Parathyroid adenoma (tissue), 2 donors: Measurements from ENCODE around the gene MAP3K10.

Experiments used
- H2AFZ ChIP-seq: fragments of 300-600 bp; sonication (generic); one replicate; pipeline ENCODE4 v1.7.0; 2017; ENCODE audit warnings: antibody characterized with exemption, mild to moderate bottlenecking
- H3K27ac ChIP-seq: fragments of 300-600 bp; sonication (generic); one replicate; pipeline ENCODE4 v1.7.0; 2017
- H3K27me3 ChIP-seq: fragments of 300-600 bp; sonication (generic); one replicate; pipeline ENCODE4 v1.7.0; 2017; ENCODE audit warnings: low read length; ENCODE audit not compliant: control insufficient read depth, insufficient read depth
- H3K36me3 ChIP-seq: fragments of 300-600 bp; sonication (generic); one replicate; pipeline ENCODE4 v1.7.0; 2017; ENCODE audit warnings: low read length; ENCODE audit not compliant: control insufficient read depth, insufficient read depth
- H3K4me1 ChIP-seq: fragments of 300-600 bp; sonication (generic); one replicate; pipeline ENCODE4 v1.7.0; 2017; ENCODE audit warnings: control low read depth
- H3K4me2 ChIP-seq: fragments of 300-600 bp; sonication (generic); one replicate; pipeline ENCODE4 v1.7.0; 2017; ENCODE audit warnings: low read length
- H3K4me3 ChIP-seq: fragments of 300-600 bp; sonication (generic); one replicate; pipeline ENCODE4 v1.7.0; 2017; ENCODE audit warnings: low read depth, low read length
- H3K79me2 ChIP-seq: fragments of 300-600 bp; sonication (generic); one replicate; pipeline ENCODE4 v1.7.0; 2017; ENCODE audit warnings: control low read depth
- H3K9ac ChIP-seq: fragments of 300-600 bp; sonication (generic); one replicate; pipeline ENCODE4 v1.7.0; 2017; ENCODE audit warnings: mild to moderate bottlenecking
- H3K9me3 ChIP-seq: fragments of 300-600 bp; sonication (generic); one replicate; pipeline ENCODE4 v1.7.0; 2017; ENCODE audit warnings: low read length; ENCODE audit not compliant: control insufficient read depth
- CTCF ChIP-seq: fragments of 300-600 bp; sonication (generic); IDR thresholded peaks from one replicate; pipeline ENCODE4 v1.7.0; 2017; ENCODE audit warnings: antibody characterized with exemption, mild to moderate bottlenecking
- donor health status: primary hyperparathyroidism.

MAP3K10 gene

DNA sequence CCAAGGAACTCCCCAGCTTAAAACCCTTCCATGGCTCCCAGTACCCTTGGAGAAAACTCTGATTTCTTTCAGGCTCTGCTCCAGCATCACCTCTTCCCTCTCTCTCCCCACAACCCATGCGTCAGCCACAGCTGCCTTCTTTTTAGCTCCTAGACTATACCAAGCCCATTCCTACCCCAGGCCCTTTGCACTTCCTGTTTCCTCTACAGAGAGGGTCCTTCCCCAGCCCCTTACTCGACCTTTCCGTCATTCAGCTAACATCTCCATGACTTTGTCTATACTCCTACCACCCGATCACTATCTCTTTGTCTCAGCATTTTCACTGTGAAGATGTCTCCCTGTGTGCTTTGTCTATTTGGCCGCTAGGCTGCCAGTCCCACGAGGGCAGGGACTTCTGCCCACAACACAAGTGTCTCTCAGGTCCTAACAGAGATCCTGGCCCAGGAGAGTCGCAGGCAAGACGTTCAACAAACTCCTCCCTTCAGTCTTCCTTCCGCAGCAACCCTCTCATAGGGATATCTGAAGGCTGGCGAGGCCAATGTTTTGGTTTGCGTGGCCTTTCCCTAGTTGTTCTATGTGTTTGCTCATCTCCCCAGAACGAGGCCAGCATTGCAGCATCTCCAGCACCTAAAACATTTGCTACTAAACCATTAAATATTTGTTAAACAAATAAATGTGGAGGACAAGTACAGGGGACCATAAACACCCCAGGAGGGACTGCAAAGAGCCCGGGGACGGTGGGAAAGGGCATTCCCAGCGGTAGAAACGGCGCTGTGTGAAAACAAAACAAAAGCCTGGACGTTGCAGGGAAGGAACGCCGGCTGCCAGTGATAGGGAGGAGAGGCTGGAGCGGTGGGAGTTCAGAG is 34.4 kb downstream of the MAP3K10 start:
- peak overlapping the region; percentile 88 for H2AFZ ChIP-seq
- H3K4me3 ChIP-seq = peak overlapping the region; percentile 5
- H3K9ac ChIP-seq = no peak overlapping the region
- no peak overlapping the region for H3K27ac ChIP-seq
- no peaks in the 10 kb centered on the region for H3K36me3 ChIP-seq
- TF ChIP-seq CTCF = no peak
- no peaks in the 10 kb centered on the region for H3K27me3 ChIP-seq
- H3K4me1 ChIP-seq = peaks cover 8% of the 10 kb centered on the region
- no peaks in the 10 kb centered on the region for H3K79me2 ChIP-seq
- no peaks in the 10 kb centered on the region for H3K9me3 ChIP-seq
- peak overlapping the region; percentile 28 for H3K4me2 ChIP-seq

- Histone ChIP-seq H3K79me2 (no peaks in the 10 kb centered on the region), H3K36me3 (no peaks in the 10 kb centered on the region), H3K4me3 (no peak overlapping the region), H2AFZ (no peak overlapping the region), H3K9me3 (no peaks in the 10 kb centered on the region), H3K27me3 (no peaks in the 10 kb centered on the region), H3K4me1 (peaks cover 15% of the 10 kb centered on the region), H3K9ac (no peak overlapping the region), H3K27ac (no peak overlapping the region), H3K4me2 (no peak overlapping the region)
- no peak for TF ChIP-seq CTCF
Measured at GRCh38 chr19:40228346-40228745, 37.1 kb downstream of the MAP3K10 start.

DNA sequence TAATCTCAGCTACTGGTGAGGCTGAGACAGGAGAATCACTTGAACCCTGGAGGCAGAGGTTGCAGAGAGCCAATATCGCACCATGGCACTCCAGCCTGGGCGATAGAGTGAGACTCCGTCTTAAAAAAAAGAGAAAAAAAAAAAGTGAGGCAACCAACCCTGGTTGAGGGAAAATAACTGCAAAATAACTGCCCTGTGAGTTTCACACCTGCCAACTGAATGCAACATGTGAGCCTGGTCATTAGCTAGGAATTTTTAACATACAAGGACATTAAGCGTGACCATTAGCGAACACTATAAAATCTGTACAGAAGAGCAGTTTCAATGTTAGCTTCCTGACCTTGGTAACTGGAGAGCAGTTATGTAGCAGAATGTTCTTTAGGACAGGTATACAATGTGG is 37.6 kb downstream of the MAP3K10 start:
- no peak overlapping the region for H2AFZ ChIP-seq
- H3K79me2 ChIP-seq = no peaks in the 10 kb centered on the region
- H3K4me3 ChIP-seq = no peak overlapping the region
- H3K4me2 ChIP-seq = no peak overlapping the region
- no peak overlapping the region for H3K9ac ChIP-seq
- no peak for TF ChIP-seq CTCF
- H3K36me3 ChIP-seq = no peaks in the 10 kb centered on the region
- no peak overlapping the region for H3K27ac ChIP-seq
- H3K9me3 ChIP-seq = no peaks in the 10 kb centered on the region
- no peaks in the 10 kb centered on the region for H3K27me3 ChIP-seq
- H3K4me1 ChIP-seq = peaks cover 15% of the 10 kb centered on the region

- H3K36me3 ChIP-seq = no peaks in the 10 kb centered on the region
- H3K27me3 ChIP-seq = no peaks in the 10 kb centered on the region
- no peak overlapping the region for H2AFZ ChIP-seq
- no peak overlapping the region for H3K4me3 ChIP-seq
- no peaks in the 10 kb centered on the region for H3K79me2 ChIP-seq
- TF ChIP-seq CTCF = no peak
- H3K4me1 ChIP-seq = peaks cover 15% of the 10 kb centered on the region
- H3K4me2 ChIP-seq = no peak overlapping the region
- H3K9ac ChIP-seq = no peak overlapping the region
- H3K27ac ChIP-seq = no peak overlapping the region
- H3K9me3 ChIP-seq = no peaks in the 10 kb centered on the region
Measured at GRCh38 chr19:40229484-40229883, 38.3 kb downstream of the MAP3K10 start.
